ENCODE measurements around the gene PYY.
"Not testable (repeated sequence)": the region's sequence is repeated elsewhere in the genome, so short reads cannot be mapped to it uniquely, and the experiment has no call there.

Gene PYY

DNA sequence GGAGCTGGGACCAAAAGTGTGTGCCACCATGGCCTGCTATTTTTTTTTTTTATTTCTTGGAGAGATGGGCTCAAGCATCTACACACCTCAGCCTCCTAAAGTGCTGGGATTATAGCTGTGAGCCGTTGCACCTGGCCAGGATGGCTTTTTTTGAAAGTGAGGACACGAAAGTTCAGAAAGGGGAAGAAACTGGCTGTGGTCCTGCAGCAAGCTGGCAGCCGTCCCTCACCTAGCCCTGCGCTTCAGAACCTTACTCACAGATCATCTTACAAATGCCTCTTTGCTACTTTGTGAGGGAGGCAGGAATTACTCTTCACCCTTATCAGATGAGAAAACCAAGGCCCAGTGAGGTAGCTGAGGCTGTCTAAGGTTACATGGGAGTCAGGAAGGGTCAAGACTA, 7.0 kb downstream of the PYY start:
- DNase-seq (ENCODE audit: low spot score) = peak; percentile 73

DNA sequence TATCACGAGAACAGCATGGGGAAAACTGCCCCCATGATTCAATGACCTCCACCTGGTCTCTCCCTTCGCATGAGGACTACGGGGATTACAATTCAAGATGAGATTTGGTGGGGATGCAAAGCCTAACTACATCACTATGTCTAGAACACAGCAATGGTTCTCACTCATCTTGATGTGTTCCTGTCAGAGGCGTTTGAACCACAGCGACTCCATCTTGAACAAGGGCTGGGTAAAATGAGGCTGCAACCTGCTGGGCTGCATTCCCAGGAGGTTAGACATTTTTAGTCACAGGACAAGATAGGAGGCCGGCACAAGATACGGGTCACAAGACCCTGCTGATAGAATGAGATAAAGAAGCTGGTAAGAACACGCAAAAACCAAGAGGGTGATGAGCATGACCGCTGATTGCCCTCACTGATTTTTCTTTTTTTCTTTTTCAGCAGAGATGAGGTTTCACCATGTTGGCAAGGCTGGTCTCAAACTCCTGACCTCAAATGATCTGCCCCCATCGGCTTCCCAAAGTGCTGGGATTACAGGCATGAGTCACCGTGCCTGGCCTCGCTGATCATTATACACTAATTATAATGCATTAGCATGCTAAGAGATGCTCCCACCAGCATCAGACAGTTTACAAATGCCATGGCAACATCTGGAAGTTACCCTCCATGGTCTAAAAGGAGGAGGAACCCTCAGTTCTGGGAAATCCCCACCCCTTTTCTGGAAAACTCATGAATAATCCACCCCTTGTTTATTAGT, 8.5 kb downstream of the PYY start:
- DNase-seq (ENCODE audit: low spot score) = no peak

DNA sequence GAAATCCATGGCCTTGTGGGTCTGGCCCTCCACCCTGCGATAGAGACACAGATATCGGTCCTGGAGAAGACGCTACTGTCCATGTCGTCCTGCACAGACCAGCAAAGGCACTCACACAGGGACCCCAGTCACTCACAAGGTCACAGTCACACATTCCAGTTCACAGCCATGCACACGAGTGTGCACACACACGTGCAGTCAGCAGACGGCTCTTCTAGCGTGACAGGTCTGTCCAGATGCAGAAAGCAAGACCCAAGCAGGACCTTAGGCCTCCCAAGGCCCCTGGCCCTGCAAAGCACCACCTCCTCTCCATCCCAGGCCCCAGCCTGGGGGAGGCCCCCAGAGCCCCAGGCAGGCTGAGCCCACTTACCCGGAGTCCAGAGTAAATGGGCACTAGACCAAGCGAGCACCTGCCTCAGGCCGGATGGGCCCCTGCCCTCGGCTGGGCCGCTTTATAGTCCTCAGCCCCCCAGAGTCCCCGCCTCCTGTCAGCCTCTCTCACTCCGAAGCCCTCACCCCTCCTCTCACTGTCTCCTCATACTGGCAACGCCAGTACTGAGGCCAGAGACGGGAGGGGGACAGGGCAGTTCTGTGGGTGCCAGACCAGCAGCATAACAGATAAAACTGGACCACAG, 11.6 kb downstream of the PYY start, which contains the start of gene PPY:
PPY (minus strand) TSS at position 426 of the 635 bp plus-strand sequence. CDS start 822 bp downstream, outside the sequence.
- peak; percentile 59 for DNase-seq (ENCODE audit: low spot score)

DNA sequence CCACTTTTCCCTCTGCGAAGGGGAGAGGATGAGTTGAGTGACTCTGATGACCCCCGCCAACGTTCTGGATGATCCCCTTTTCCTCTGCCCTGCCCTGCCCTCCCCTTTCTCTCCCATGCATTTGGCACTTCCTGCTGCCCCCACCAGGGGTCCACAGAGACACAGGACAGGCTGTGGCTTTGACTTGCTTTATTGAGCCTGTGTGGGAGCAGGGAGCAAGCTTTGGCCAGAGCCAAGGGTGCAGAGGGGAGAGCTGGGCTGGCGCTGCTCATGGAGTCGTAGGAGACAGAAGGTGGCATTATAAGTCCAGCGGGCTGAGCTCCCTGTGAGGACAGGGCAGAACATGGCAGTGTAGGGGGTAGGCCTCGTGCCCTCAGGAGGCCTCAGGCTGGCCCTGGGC, 13.1 kb downstream of the PYY start:
- peak; percentile 87 for DNase-seq (ENCODE audit: low spot score)

DNA sequence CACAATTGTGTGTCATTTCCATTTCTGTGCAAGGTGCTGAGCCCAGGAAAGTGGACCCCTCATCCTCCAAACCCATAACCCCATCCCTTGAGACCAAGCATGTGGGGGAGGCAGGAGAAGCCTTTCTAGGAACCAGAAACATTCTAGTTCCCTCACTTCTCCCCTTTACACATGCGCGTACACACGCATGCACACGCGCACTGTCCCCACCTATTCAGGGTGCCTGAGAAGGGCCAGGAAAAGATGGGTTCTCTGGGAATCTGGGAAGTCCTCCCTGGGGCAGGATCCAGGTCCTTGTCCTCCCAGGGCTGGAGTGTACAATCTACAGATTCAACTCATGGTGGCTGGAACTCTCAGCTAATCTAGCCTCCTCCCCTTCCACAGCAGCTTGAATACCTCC, 13.9 kb downstream of the PYY start:
- no peak for DNase-seq (ENCODE audit: low spot score)

DNA sequence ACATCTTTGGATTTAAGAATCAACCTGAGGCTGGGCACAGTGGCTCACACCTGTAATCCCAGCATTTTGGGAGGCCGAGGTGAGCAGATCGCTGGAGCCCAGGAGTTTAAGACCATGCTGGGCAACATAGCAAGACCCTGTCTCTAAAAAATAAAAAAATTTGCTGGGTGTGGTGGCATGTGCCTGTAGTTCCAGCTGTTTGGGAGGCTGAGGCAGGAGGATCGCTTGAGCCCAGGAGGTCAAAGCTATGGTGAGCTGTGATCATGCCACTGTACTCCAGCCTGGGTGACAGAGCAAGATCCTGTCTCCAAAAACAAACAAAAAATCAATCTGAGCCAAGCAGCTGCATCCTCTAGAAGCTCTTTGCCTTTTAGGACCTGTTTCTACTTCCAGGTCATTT, 14.3 kb downstream of the PYY start:
- DNase-seq (ENCODE audit: low spot score) = not testable (repeated sequence)

DNA sequence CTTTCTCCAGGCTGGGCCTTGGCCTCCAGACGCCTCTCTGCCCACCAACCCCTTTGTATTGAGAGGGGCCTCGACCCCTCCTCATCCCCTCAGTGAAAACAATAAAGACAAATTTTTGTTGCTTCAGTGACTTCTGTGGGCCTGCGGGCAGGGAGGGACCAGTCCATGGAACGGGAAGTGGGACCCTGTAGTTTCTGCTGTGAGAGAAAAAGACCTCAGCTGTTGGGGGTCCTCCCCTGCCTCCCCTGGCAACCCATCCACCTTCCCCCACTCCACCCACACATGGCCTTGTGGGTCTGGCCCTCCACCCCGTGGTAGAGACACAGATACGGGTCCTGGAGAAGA, 14.9 kb downstream of the PYY start:
- no peak for DNase-seq (ENCODE audit: low spot score)

DNA sequence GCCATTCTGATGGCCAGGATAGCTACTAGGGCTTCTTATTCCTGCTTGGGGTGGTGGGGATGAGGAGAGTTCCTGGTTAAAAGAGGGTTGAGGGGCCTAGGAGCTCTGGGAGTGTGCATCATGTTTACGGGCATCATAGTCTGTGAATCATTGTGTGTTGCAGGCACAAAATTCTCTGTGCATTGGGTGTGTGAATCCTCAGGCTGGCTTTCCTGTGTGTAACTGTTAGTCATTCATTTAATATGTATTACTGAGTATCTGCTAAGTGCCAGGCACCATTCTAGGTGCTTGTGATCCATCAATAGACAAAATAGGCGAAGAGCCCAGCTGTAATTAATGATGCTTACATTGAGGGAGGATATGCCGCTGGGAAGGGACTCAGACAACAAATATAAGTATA, 17.3 kb downstream of the PYY start:
- no peak for DNase-seq (ENCODE audit: low spot score)

DNA sequence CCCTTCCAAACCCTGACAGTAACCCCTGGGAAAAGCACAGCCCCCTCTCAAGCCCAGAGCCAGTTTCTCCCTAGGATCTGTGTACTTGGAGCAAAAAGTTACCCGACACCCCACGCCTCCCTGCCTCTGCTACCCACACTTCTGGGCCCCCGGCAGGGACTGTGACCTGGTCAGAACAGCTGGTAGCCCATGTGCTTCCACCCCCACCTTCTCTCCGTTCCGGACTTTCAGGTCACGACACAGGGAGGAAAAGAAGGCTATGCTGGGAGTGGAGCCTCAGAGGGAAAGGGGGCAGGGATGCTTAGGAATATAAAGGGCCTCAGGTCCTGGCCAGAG, 17.8 kb downstream of the PYY start:
- DNase-seq (ENCODE audit: low spot score) = no peak

DNA sequence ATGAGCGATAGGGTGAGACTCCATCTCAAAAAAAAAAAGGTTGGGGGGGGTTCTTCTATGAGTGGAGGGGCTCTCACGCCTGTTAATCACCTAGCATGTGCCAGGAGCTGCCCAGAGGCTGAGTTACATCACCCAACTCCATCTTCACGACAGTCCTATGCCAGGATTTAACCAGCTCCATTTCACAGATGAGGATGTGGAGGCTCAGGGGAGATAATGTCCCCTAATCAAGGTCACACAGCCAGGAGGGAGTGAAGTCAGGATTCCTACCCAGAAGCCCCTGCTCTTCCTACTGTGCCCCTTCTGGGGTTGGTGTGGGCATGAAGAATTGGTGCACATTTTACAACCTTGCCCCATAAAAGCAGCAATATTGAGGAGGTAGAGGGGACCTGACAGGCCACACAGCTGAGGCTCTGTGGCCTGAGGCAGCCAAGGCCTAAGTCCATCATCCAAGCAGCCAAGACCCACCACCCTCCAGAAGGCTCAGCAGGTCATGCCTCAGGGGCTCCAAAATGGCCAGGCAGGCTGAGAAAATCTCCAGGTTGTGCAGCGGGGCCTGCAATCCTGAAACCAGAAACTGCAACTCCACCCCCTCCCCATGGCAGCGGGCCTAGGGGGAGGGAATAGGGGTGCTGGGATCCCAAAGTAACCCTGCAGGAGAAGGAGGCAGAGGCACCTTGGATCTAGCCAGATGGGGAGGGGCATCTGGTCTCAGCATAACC, 18.4 kb downstream of the PYY start:
- DNase-seq (ENCODE audit: low spot score) = no peak

DNA sequence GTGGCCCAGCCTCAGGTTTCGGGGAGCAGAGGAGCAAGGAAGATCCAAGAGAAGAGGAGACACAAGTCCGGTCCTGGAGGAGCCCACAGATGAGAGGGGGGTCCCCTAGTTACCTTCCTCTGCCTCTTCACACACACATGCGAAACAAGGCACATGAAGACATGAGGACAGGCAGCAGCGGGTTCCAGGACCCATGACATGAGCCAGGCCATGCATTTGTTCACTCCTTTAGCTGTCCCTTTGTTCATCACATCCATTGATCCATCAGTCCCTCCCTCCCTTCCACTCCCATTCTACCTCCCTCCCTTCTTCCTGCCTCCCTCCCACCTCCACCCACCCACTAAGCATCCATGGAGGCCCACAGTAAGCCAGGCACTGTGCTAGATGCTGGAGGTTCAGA, 20.8 kb downstream of the PYY start:
- no peak for DNase-seq (ENCODE audit: low spot score)

DNA sequence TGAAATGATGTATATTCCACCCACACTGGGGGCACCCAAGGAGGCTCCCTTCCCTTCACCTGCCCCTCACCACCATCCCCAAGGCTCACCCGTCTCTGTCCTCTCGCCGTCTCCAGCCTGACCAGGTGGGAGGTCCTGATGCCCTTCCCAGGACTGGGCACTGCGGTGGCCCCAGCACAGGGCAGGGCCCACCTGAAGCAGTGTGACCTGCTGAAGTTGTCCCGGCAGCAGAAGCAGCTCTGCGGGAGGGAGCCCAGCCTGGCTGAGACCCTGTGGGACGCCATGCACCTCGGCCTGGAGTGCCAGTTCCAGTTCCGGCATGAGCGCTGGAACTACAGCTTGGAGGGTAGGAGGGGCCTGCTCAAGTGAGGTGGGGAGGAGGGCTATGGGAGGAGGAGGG, 21.4 kb downstream of the PYY start:
- DNase-seq (ENCODE audit: low spot score) = no peak

DNA sequence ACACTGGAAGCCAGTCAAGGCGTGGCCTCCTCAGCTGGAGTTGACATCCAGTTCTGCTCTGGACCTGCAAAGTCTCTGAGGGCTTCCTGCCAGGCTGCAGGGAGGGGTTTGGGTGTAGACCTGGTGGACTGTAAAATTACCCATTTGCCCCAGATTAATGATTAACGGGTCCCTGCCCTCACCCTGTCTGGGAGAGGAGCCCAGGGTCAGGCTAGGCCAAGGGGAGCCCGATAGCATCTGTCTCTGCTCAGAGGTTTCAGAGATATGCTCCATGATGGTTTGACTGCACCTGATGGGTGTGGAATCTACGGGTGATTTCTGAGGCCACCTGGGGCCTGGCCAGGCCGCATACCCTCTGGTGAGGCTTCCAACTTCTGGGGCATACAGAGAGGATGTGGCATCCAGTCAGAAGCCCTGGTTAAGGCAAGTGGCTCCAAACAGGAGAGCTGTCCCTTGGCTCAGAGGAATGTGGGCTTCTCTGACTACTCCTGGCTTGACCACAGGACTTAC, 22.6 kb downstream of the PYY start:
- DNase-seq (ENCODE audit: low spot score) = no peak

DNA sequence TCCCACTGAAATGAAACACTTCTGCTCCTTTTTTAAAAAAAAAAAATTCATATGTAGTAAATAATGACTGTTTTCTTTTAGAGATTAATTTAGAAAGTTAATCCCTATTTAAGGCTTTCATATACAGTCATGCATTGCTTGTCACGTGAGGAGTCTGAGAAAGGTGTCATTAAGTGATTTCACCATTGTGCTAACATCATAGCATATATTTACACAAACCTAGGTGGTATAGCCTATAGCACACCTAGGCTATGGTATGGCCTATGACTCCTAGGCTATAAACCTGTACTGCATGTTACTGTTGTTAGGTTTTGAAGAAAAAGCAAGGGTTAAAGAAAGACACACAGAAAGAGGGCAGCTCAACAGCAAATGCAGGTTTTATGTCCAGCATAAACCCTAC, 25.1 kb downstream of the PYY start:
- DNase-seq (ENCODE audit: low spot score) = no peak

DNA sequence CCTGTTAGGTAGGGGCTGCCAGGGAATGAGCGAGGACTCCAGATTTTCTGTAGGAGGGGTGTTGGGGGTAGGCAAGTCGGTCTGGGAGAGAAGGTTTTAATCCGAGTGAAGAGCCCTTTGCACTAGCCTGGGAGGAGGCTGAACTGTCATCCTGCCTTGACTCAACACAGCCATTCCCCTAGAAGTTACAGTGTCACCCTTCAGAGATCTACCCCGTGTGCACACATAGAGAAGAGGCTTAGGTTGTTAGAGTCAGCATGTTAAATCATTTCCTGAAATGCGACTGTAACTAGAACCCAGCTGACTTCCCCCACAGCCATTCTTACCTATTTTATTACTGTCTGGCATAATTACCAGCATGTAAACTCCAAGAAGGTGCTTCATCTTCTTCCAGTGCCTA, 25.8 kb downstream of the PYY start:
- DNase-seq (ENCODE audit: low spot score) = not testable (repeated sequence)

DNA sequence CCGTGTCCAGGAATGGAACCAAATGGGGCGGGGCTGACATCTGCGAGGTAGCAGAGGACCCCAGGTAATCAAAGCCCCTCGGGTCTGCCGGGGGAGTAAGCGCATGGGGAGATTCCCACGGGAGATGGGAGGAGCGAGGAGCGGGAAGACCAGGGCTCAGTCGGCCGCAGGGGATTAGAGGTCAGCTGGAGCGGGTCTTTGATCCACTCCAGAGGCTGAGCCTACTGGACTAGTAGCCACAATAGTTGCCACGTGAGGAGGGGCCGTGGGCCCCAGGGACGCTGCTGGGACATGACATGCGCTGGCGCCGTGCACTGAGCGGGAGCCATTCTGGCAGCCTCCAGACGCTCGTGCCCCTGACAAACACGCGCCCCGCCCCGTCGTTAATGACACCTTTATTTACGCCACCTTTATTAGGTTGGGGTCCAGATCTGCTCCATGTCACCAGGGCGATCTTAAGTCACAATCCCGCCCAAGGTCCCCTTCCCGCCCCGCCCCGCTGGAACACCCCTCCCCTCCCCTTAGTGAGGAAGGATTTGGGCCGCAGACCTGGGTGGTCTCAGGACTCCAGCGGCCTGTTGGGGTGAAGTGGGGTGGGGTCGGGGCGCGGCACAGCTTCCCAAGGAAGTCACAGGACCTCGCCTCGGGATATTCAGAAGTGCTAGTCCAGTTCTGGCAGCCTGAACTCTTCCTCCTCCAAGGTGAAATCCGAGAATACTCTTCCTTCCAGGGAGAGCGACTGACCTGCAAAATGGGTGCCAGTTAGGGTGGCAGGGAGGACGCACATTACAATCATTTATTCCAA, 26.5 kb downstream of the PYY start:
- no peak for DNase-seq (ENCODE audit: low spot score)

DNA sequence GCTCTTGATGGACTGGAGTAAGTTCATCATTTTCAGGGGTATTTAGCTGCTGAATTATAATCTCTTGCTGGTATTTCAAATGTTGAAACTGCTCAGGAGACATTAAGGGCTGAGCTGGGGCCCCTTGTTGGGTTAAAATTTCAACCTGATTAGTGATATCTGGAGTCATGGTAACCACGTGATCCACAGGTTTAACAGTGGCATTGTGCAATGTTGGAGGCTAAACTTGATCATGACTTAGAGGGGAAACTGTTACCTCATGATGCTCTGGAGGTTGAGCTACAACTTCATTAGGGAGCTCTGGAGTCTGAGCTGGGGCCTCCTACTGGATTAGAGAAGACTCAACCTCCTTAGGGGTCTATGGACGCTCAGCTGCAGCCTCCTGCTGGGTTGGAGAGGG, 29.2 kb downstream of the PYY start:
- no peak for DNase-seq (ENCODE audit: low spot score)

DNA sequence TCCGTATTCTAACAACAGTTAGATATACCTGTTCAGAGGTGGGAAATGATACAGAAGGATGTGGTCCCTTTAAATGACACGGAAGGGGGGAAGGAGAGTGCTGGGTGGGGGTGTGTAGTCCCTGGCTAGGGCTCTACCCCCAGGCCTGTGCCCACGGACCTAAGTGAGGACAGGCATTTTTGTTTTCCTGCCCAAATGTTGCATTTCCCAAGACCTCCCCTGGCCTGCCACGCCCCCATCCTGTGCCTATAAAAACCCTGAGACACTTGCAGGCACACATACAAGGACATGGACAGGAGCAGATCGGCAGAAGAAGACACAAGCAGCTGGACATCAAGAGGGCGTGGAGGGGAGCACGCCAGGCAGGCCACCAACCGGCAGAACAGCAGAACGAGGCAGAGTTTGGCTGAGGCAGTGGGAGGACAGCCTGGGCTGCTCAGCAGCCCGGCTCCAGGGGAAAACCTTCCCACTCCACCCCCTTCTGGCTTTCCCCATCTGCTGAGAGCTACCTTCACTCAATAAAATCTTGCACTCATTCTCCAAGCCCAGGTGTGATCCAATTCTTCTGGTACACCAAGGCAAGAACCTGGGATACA, 33.1 kb downstream of the PYY start:
- no peak for DNase-seq (ENCODE audit: low spot score)

DNA sequence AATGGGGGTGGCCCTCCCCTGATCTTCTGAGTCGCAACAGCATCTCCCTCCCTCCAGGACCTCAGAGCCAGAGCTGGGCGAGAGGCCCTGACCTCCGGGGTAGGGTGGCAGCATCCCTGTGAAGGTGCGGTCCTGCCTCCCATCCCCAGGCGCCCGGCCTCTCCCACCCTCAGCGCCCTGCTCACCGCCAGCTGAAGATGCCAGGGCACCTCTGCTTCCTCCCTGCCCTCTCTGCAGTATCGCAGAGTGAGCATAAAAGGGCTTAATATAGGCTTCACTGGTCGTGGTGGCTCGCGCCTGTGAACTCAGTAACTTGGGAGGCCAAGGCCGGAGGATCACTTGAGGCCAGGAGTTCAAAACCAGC, 35.7 kb downstream of the PYY start:
- DNase-seq (ENCODE audit: low spot score) = no peak

DNA sequence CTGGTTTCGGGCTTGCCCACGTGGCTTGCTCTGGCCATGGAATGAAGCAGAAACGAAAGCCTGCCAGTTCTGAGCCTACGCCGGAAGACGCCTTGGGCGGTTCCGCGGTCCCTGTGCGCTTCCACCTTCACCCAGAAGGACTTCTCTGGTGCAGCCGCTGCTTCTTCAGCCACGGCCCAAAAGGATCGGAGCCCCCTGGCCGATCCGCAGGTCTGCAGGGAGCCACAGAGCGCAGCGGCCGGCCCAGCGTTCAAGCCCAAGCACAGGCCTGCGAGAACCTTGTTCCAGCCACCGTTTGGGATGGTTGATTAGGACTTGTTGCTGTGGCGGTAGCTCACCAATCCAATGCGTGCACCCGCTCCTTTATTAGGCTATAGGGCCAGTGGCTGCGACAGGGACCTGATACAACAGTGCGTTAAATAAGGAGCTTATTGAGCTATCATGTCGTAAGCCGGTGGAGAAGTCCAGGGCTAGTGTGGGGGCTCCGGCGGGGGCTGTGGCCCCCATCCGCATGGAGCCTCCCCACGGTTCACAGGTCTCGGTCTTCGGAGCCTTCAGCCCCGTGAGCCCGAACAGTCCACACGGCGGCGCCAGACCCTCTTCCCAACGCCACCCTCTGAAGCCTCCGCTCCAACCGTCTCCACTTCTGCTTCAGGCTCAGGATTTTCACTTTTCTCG, 36.3 kb downstream of the PYY start:
- DNase-seq (ENCODE audit: low spot score) = no peak

DNA sequence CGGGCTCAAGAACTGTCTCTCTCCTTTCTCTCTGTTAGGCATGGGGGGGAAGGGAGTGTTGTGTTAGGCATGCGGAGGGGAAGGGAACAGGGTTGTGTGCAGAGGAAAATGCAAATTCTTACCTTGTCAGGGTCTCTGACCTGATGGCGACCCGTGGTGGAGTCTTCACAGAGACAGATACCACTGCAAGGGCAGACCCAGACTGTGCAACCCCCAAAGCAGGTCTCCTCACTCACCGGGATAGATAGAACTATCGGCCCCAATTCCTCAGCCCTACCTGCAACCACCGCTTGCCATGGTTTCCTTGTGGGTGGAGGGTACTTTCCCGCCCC, 36.8 kb downstream of the PYY start:
- no peak for DNase-seq (ENCODE audit: low spot score)

All from SK-N-DZ (cell line).